ENCODE results near the gene CACNG1. TPM values are rescaled to one million over a fixed set of nuclear protein-coding genes. Genes with fewer than 3 reads are reported as not detected.

The CACNG1 gene
- total RNA-seq, 1 donor from 2014 or later, result not detected

DNA sequence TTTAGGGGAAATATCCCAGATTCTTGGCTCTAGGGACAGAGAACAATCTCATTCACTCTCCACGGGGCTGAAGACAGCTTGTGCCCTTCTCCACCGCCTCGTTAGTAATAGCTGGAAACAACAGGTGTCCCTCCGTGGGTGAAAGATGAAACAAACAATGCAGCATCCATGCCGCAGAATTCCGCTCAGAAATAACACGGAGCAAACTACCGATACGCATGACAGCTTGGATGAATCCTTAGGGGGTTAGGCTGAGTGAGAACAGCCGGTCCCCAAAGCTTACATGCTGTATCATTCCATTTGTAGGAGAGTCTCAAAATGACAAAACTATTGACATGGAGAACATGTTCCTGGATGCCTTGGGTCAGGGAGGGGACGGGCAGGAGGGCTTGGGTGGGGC, 29.4 kb upstream of the CACNG1 start:
- intact Hi-C loops (cut with micrococcal nuclease), result no loop called here
- Mint-ChIP-seq H3K9me3 (no peaks in the 10 kb centered on the region), H3K4me1 (no peaks in the 10 kb centered on the region), H3K36me3 (ENCODE audit: low read depth) (no peaks in the 10 kb centered on the region), H3K27ac (no peak overlapping the region), H3K27me3 (peaks cover 4% of the 10 kb centered on the region), H3K4me3 (no peak overlapping the region)
- DNase-seq (no peak), ATAC-seq (ENCODE audit: low read depth) (no peak)
- no peak for TF ChIP-seq CTCF (IDR thresholded peaks at IDR 0.05)
- POLR2A ChIA-PET, result no interaction called here
- CTCF ChIA-PET, result no interaction called here

GRCh38 chr17:67016039-67016762, 28.2 kb upstream of the CACNG1 start:
- Mint-ChIP-seq H3K36me3 (ENCODE audit: low read depth) (no peaks in the 10 kb centered on the region), H3K27me3 (peaks cover 4% of the 10 kb centered on the region), H3K4me3 (no peak overlapping the region), H3K4me1 (no peaks in the 10 kb centered on the region), H3K27ac (no peak overlapping the region), H3K9me3 (no peaks in the 10 kb centered on the region)
- TF ChIP-seq CTCF (IDR thresholded peaks at IDR 0.05), result no peak
- intact Hi-C loops (cut with micrococcal nuclease), result no loop called here
- CTCF ChIA-PET, result no interaction called here
- POLR2A ChIA-PET, result no interaction called here
- no peak for ATAC-seq (ENCODE audit: low read depth)
- DNase-seq, result no peak

- intact Hi-C loops (cut with micrococcal nuclease), result no loop called here
- no peaks in the 10 kb centered on the region for H3K9me3 Mint-ChIP-seq
- ATAC-seq (ENCODE audit: low read depth), result no peak
- no peak for TF ChIP-seq CTCF (IDR thresholded peaks at IDR 0.05)
- H3K36me3 Mint-ChIP-seq (ENCODE audit: low read depth), result no peaks in the 10 kb centered on the region
- H3K27ac Mint-ChIP-seq, result no peak overlapping the region
- no peak overlapping the region for H3K4me3 Mint-ChIP-seq
- CTCF ChIA-PET, result no interaction called here
- no peaks in the 10 kb centered on the region for H3K4me1 Mint-ChIP-seq
- POLR2A ChIA-PET, result no interaction called here
- no peak for DNase-seq
- peaks cover 4% of the 10 kb centered on the region for H3K27me3 Mint-ChIP-seq
These were observed 26.4 kb upstream of the CACNG1 start for GRCh38 chr17:67017910-67018309.

DNA sequence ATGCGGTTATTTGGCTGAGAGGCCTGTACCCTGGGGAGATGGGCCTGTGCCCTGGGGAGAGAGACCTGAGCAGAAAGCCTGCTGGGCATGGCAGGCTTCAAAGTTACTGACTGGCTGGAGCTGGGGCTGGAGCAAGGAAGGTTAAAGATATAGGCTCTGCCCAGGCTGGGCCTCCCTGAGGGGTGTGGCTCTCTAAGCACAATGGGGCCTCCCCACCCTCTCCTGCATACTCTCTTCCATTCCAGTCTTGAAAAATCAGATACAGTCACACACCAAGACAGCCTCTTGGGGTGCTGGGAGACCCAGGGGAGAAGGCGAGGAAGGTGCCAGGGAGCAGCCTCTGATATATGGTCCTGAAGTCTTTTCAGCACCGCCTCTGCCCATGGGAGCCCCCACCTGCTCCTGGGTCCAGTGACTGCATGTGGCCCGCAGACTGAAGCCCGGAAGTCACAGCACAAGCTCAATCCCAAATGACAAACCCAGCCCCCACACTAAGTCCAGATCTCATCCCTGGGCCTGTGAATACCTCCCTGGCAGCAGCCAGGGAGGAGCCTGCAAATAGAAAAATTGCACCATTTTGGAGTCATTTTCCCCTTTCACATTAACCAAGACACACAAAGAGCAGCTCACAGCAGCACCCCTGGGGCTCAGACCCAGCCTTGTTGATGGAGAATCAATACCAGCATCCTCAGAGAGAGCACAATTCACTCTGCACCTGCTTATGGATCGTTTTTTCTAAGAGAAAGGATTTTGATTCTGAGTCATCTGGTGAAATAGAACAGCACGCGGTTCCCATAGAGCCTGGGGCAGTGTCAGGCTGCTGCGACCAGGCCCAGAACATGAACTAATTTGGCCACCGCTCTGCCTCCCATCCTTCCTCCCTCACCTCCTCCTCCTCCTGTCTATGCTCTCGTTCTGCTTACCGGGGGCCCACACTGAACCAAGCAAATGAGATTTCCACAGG, 25.6 kb upstream of the CACNG1 start:
- intact Hi-C loops (cut with micrococcal nuclease), result no loop called here
- DNase-seq (no peak), ATAC-seq (ENCODE audit: low read depth) (no peak)
- Mint-ChIP-seq H3K36me3 (ENCODE audit: low read depth) (no peaks in the 10 kb centered on the region), H3K4me3 (no peak overlapping the region), H3K27me3 (peaks cover 4% of the 10 kb centered on the region), H3K4me1 (no peaks in the 10 kb centered on the region), H3K27ac (no peak overlapping the region), H3K9me3 (no peaks in the 10 kb centered on the region)
- POLR2A ChIA-PET, result no interaction called here
- TF ChIP-seq CTCF (IDR thresholded peaks at IDR 0.05), result no peak
- CTCF ChIA-PET, result no interaction called here

DNA sequence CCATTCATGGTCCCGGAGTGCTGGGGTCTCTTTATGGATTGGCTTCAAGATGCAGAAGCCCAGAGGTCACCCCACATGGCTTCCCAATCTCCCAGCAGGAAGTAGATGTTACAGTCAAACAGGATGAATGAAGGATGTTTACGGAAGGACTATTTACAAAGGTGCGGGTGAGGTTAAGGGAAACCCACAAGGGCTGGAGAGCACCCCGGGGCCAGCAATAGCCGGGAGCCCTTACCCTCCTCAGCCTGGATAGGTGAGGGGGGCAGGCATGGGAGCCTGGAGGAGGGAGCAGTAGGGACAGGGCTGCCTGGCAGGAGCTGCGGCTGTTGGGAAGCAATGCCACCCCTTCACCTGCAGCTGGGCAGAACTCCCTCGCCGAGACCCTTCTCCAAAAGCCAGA, 24.5 kb upstream of the CACNG1 start:
- DNase-seq (no peak), ATAC-seq (ENCODE audit: low read depth) (no peak)
- no peaks in the 10 kb centered on the region for H3K4me1 Mint-ChIP-seq
- intact Hi-C loops (cut with micrococcal nuclease), result no loop called here
- ChIA-PET POLR2A (no interaction called here), CTCF (no interaction called here)
- no peak overlapping the region for H3K27ac Mint-ChIP-seq
- H3K36me3 Mint-ChIP-seq (ENCODE audit: low read depth), result no peaks in the 10 kb centered on the region
- H3K4me3 Mint-ChIP-seq, result no peak overlapping the region
- no peak for TF ChIP-seq CTCF (IDR thresholded peaks at IDR 0.05)
- H3K9me3 Mint-ChIP-seq, result no peaks in the 10 kb centered on the region
- peaks cover 6% of the 10 kb centered on the region for H3K27me3 Mint-ChIP-seq

All from activated B cell treated with CpG ODN at 0.5 μM for 24 hours (primary cell).